HepG2 (cell line): ENCODE measurements around the gene CKMT2. TPM values are rescaled to one million over a fixed set of nuclear protein-coding genes. Genes with fewer than 3 reads are reported as not detected.

Experiments
- ATAC-seq: fragments of 200-7000 bp; cut with Tn5 transposase; 3 replicates; pipeline ENCODE4 v1.9.1; 2020; ENCODE audit warnings: mild to moderate bottlenecking, moderate library complexity
- BruUV-seq: library from RNA; stranded (reverse); fragments of 400-500 nt; replicated peaks from 2 replicates; lab custom pipeline; 2021; lab: Mats Ljungman, UMichigan
- CTCF ChIA-PET: fragments of 300-600 bp; formaldehyde crosslinking; extraction: SDS; loops from one replicate; lab custom pipeline; 2021; ENCODE audit warnings: low total read pairs, inconsistent platforms, low intra/inter-chr PET ratio; lab: Yijun Ruan, JAX
- POLR2A ChIA-PET: fragments of 350-600 bp; sonication (Branson Sonifier 250); formaldehyde crosslinking; loops from one replicate; lab custom pipeline; 2020; ENCODE audit warnings: antibody characterized with exemption, inconsistent platforms; lab: Yijun Ruan, JAX
- DNase-seq: peaks from one replicate; pipeline ENCODE4 v3.0.0-alpha.2; 2015; ENCODE audit warnings: low spot score
- FAIRE-seq: peaks from 3 replicates; lab custom pipeline; 2011; peaks lifted over from hg19 to GRCh38; lab: Jason Lieb, UNC
- H2AFZ ChIP-seq: one replicate; pipeline ENCODE4 v1.6.1; 2011; ENCODE audit warnings: low read length, inconsistent platforms
- H3K27ac ChIP-seq: fragments of 300-600 bp; 3 replicates; pipeline ENCODE4 v1.8.0; 2011; ENCODE audit warnings: mixed run types, mild to moderate bottlenecking, mixed read lengths, low read length, inconsistent platforms; ENCODE audit not compliant: insufficient read depth; ENCODE audit errors: extremely low read length
- H3K27me3 ChIP-seq, 2 experiments: fragments of 200-600 bp in 1 of 2; 2 replicates in 1 of 2; 3 replicates in 1 of 2; pipeline versions ENCODE4 v1.6.0 to v1.8.0; 2011; ENCODE audit warnings: low read length in 2 of 2, mild to moderate bottlenecking in 2 of 2, moderate library complexity in 2 of 2, inconsistent platforms in 1 of 2; ENCODE audit not compliant: insufficient read depth in 2 of 2, control insufficient read depth in 1 of 2
- H3K36me3 ChIP-seq, 2 experiments: fragments of 200-600 bp in 1 of 2; replicated peaks in 1 of 2; 2 replicates in 1 of 2; 3 replicates in 1 of 2; pipeline versions ENCODE4 v1.5.1 to v1.8.0; 2011; ENCODE audit warnings: low read length in 2 of 2, inconsistent platforms in 1 of 2; ENCODE audit not compliant: insufficient read depth in 2 of 2, control insufficient read depth in 1 of 2
- H3K4me1 ChIP-seq: 2 replicates; pipeline ENCODE4 v1.5.1; 2012; ENCODE audit warnings: low read length, inconsistent platforms; ENCODE audit not compliant: insufficient read depth
- H3K4me2 ChIP-seq: 2 replicates; pipeline ENCODE4 v1.6.0; 2011; ENCODE audit warnings: low read depth, low read length, inconsistent platforms
- H3K4me3 ChIP-seq, 3 experiments: fragments of 200-600 bp in 1 of 3; sonication (generic), shearing (Covaris generic) in 1 of 3; replicated peaks in 1 of 3; 2 replicates each; pipeline ENCODE4 v1.5.1; 2011 to 2016; ENCODE audit warnings: low read length in 3 of 3, inconsistent platforms in 2 of 3, low read depth in 2 of 3, mild to moderate bottlenecking in 2 of 3, control low read depth in 1 of 3, mixed read lengths in 1 of 3; ENCODE audit not compliant: insufficient read depth in 1 of 3
- H3K79me2 ChIP-seq: one replicate; pipeline ENCODE4 v1.6.1; 2011; ENCODE audit warnings: low read length, inconsistent platforms; ENCODE audit not compliant: insufficient read depth
- H3K9ac ChIP-seq: 2 replicates; pipeline ENCODE4 v1.6.0; 2011; ENCODE audit warnings: mild to moderate bottlenecking, low read depth, low read length, inconsistent platforms; ENCODE audit not compliant: insufficient read depth
- H3K9me3 ChIP-seq: 2 replicates; pipeline ENCODE4 v1.5.1; 2012; ENCODE audit warnings: mild to moderate bottlenecking, low read length
- H4K20me1 ChIP-seq: 2 replicates; pipeline ENCODE4 v1.6.0; 2011; ENCODE audit warnings: inconsistent platforms, mild to moderate bottlenecking, low read length, moderate library complexity; ENCODE audit not compliant: insufficient read depth
- HMG20A ChIP-seq: IDR thresholded peaks from 2 replicates; pipeline ENCODE4 v1.6.1; 2016; ENCODE audit warnings: borderline replicate concordance
- MAF1 ChIP-seq: sonication (generic); formaldehyde crosslinking; IDR thresholded peaks from 2 replicates; pipeline ENCODE4 v1.5.0; 2020; ENCODE audit warnings: missing genetic modification reagents, borderline replicate concordance
- PPARG ChIP-seq: conservative IDR thresholded peaks from 2 replicates; pipeline ENCODE4 v1.6.1; 2016; ENCODE audit warnings: missing biosample characterization, missing genetic modification reagents
- SAP130 ChIP-seq: IDR thresholded peaks from 2 replicates; pipeline ENCODE4 v1.6.1; 2016; ENCODE audit warnings: low read depth
- ZFP36L2 ChIP-seq: sonication (generic); formaldehyde crosslinking; IDR thresholded peaks from 2 replicates; pipeline ENCODE4 v1.4.0; 2020; ENCODE audit warnings: missing genetic modification reagents
- ZNF235 ChIP-seq: sonication (generic); formaldehyde crosslinking; IDR thresholded peaks from 2 replicates; pipeline ENCODE4 v1.8.1; 2023; ENCODE audit warnings: mild to moderate bottlenecking, missing genetic modification reagents, borderline replicate concordance
- ZNF747 ChIP-seq: sonication (generic); formaldehyde crosslinking; IDR thresholded peaks from 2 replicates; pipeline ENCODE4 v1.8.1; 2023; ENCODE audit warnings: missing genetic modification reagents, mild to moderate bottlenecking, borderline replicate concordance
- WGBS: methylation state at CpG from one replicate; pipeline ENCODE4 v1.1.6; 2017; ENCODE audit warnings: low lambda C conversion rate; 5-methylcytosine and 5-hydroxymethylcytosine counted together
- in situ Hi-C: cut with HindIII; loops from 2 replicates; pipeline ENCODE4 v1.10.0; 2017; ENCODE audit warnings: low pct_unique_long_range_greater_than_20kb; ENCODE audit not compliant: extremely low pct_ligation_motif_present
- intact Hi-C: fragments of 100-400 bp; cut with micrococcal nuclease; formaldehyde crosslinking; loops from one replicate; pipeline ENCODE4 v1.10.0; 2022; ENCODE audit not compliant: unreplicated experiment
- polyA plus RNA-seq, 8 experiments: library from polyadenylated mRNA; depleted of rRNA in 3 of 8; stranded (reverse) in 7 of 8; unstranded in 1 of 8; fragments of >200 nt; fragmentation: Illumina TruSeq in 4 of 8; extraction: Trizol in 4 of 8; gene quantifications; 2 replicates each; pipeline versions ENCODE4 v1.2.1 to v1.2.3, GENCODE V29; 2011 to 2016; ENCODE audit warnings: low read depth in 4 of 8, missing spikeins in 1 of 8, mixed read lengths in 1 of 8; ENCODE audit not compliant: insufficient read depth in 1 of 8
- total RNA-seq, 5 experiments: library from RNA; depleted of rRNA; stranded (reverse); fragments of >200 nt; fragmentation: Illumina TruSeq; extraction: Trizol; gene quantifications; 2 replicates each; pipeline ENCODE4 v1.2.3, GENCODE V29; 2016; ENCODE audit warnings: low read depth in 1 of 5
- TF ChIP-seq, protein P1 (sequence below): sonication (generic); formaldehyde crosslinking; IDR thresholded peaks from 2 replicates; pipeline ENCODE4 v1.4.0; 2020; ENCODE audit warnings: mild to moderate bottlenecking, missing genetic modification reagents, borderline replicate concordance
- TF ChIP-seq, protein P2 (sequence below): sonication (generic); formaldehyde crosslinking; IDR thresholded peaks from 2 replicates; pipeline ENCODE4 v1.4.0; 2020; ENCODE audit warnings: missing genetic modification reagents

CKMT2 gene
- total and polyA plus RNA-seq, 2 of the 13 experiments (the other 11 are each of a cell fraction or from before 2014, with no cell fraction given) = 1.2 to 8.8 TPM

DNA sequence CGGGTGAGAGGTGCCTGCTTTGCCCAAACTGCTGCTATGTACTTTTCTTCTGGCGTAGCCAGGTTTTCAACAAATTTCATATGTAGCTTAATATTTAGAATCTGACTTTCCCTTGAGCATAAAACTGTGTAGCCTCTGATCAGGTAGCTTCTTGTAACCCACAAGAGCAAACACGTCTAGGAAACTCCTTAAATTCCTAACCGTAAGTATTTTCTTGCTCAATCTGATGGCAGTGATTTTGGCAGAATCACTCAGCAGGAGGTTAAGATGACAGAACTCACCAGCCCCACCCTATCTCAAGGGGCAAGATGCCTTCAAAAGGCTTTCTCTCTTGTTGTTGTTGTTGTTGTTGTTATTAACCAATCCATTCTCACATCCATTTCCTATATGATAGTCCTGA is 20.8 kb downstream of the CKMT2 start:
- DNase-seq = no peak
- no peak for FAIRE-seq
- TF ChIP-seq PPARG (CRISPR knock-in tag) (no peak), ZNF747 (no peak), HMG20A (CRISPR knock-in tag) (no peak), MAF1 (no peak), SAP130 (CRISPR knock-in tag) (no peak), ZFP36L2 (no peak), ZNF235 (CRISPR knock-in tag) (no peak)
- TF ChIP-seq, protein P1, sequence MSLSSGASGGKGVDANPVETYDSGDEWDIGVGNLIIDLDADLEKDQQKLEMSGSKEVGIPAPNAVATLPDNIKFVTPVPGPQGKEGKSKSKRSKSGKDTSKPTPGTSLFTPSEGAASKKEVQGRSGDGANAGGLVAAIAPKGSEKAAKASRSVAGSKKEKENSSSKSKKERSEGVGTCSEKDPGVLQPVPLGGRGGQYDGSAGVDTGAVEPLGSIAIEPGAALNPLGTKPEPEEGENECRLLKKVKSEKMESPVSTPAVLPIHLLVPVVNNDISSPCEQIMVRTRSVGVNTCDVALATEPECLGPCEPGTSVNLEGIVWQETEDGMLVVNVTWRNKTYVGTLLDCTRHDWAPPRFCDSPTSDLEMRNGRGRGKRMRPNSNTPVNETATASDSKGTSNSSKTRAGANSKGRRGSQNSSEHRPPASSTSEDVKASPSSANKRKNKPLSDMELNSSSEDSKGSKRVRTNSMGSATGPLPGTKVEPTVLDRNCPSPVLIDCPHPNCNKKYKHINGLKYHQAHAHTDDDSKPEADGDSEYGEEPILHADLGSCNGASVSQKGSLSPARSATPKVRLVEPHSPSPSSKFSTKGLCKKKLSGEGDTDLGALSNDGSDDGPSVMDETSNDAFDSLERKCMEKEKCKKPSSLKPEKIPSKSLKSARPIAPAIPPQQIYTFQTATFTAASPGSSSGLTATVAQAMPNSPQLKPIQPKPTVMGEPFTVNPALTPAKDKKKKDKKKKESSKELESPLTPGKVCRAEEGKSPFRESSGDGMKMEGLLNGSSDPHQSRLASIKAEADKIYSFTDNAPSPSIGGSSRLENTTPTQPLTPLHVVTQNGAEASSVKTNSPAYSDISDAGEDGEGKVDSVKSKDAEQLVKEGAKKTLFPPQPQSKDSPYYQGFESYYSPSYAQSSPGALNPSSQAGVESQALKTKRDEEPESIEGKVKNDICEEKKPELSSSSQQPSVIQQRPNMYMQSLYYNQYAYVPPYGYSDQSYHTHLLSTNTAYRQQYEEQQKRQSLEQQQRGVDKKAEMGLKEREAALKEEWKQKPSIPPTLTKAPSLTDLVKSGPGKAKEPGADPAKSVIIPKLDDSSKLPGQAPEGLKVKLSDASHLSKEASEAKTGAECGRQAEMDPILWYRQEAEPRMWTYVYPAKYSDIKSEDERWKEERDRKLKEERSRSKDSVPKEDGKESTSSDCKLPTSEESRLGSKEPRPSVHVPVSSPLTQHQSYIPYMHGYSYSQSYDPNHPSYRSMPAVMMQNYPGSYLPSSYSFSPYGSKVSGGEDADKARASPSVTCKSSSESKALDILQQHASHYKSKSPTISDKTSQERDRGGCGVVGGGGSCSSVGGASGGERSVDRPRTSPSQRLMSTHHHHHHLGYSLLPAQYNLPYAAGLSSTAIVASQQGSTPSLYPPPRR = no peak
- TF ChIP-seq, protein P2, sequence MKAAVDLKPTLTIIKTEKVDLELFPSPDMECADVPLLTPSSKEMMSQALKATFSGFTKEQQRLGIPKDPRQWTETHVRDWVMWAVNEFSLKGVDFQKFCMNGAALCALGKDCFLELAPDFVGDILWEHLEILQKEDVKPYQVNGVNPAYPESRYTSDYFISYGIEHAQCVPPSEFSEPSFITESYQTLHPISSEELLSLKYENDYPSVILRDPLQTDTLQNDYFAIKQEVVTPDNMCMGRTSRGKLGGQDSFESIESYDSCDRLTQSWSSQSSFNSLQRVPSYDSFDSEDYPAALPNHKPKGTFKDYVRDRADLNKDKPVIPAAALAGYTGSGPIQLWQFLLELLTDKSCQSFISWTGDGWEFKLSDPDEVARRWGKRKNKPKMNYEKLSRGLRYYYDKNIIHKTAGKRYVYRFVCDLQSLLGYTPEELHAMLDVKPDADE (CRISPR knock-in tag) = no peak
- no TSS peak for BruUV-seq
- Histone ChIP-seq H3K9ac (no peak overlapping the region), H3K36me3 (peaks cover 0 to 7% of the 10 kb centered on the region in 2 experiments; a peak in 1 of 5 replicates), H3K9me3 (no peaks in the 10 kb centered on the region), H3K79me2 (no peaks in the 10 kb centered on the region), H4K20me1 (no peaks in the 10 kb centered on the region), H3K4me3 (no peak overlapping the region), H3K4me1 (no peaks in the 10 kb centered on the region), H3K27ac (no peak overlapping the region), H3K4me2 (no peak overlapping the region), H3K27me3 (no peaks in the 10 kb centered on the region), H2AFZ (no peak overlapping the region)
- in situ Hi-C loops (no loop called here), intact Hi-C loops (no loop called here)
- ATAC-seq = no peak
- 93% methylated on average over 4 of the region's 4 CpGs for WGBS
- ChIA-PET CTCF (no interaction called here), POLR2A (no interaction called here)
